Thyroid gland (tissue), 4 donors: ENCODE measurements around the gene PKNOX1. TPM values are rescaled to one million over a fixed set of nuclear protein-coding genes. Genes with fewer than 3 reads are reported as not detected.
A peak's percentile ranks its signal among the peaks of the same experiment; 100 is the strongest.
"Not testable (repeated sequence)": the region's sequence is repeated elsewhere in the genome, so short reads cannot be mapped to it uniquely, and the experiment has no call there.

Source experiments
- DNase-seq, 2 donors: peaks; one replicate each; pipeline ENCODE4 v3.0.0-alpha.2; 2019
- H3K27ac ChIP-seq, 3 donors: fragments of 200-600 bp; sonication (generic); 1 replicate in 2 of 3; 2 replicates in 1 of 3; pipeline ENCODE4 v1.5.1; 2016 to 2019; ENCODE audit warnings: mild to moderate bottlenecking in 1 of 3, moderate library complexity in 1 of 3
- H3K27me3 ChIP-seq: fragments of 200-600 bp; sonication (generic); one replicate; pipeline ENCODE4 v1.5.1; 2019
- H3K36me3 ChIP-seq, 2 donors: fragments of 200-600 bp; sonication (generic); one replicate each; pipeline ENCODE4 v1.5.1; 2016 to 2019
- H3K4me1 ChIP-seq, 2 donors: fragments of 200-600 bp; sonication (generic); one replicate each; pipeline ENCODE4 v1.5.1; 2017 to 2019
- H3K4me3 ChIP-seq, 3 donors: fragments of 200-600 bp; sonication (generic); replicated peaks in 1 of 3; 1 replicate in 2 of 3; 2 replicates in 1 of 3; pipeline ENCODE4 v1.5.1; 2016; ENCODE audit warnings: mild to moderate bottlenecking in 1 of 3
- H3K9me3 ChIP-seq: fragments of 200-600 bp; sonication (generic); one replicate; pipeline ENCODE4 v1.5.1; 2017
- POLR2A ChIP-seq, 2 donors: fragments of 450-650 bp; IDR thresholded peaks; one replicate each; pipeline ENCODE4 v1.6.1; 2017; ENCODE audit warnings: antibody characterized with exemption in 2 of 2, mild to moderate bottlenecking in 2 of 2, moderate library complexity in 1 of 2
- WGBS, 2 donors: methylation state at CpG; one replicate each; pipeline ENCODE4 v1.1.5; 2017; 5-methylcytosine and 5-hydroxymethylcytosine counted together
- intact Hi-C: fragments of 100-400 bp; cut with DNase I; formaldehyde crosslinking; loops from one replicate; pipeline ENCODE4 v1.15.1; 2023
- total RNA-seq, 4 donors: library from RNA; depleted of rRNA; stranded (reverse); fragments of >200 nt; gene quantifications; one replicate each; pipeline ENCODE4 v1.2.3, GENCODE V29; 2016
- TF ChIP-seq, protein P1 (sequence below), 6 experiments: fragments of 200-600 bp in 3 of 6; fragments of 450-650 bp in 3 of 6; sonication (generic) in 3 of 6; IDR thresholded peaks; one replicate each; pipeline ENCODE4 v1.5.1; 2016 to 2019; ENCODE audit warnings: antibody characterized with exemption in 6 of 6, mild to moderate bottlenecking in 2 of 6, inconsistent platforms in 1 of 6, moderate library complexity in 1 of 6

PKNOX1 gene
- total RNA-seq, 4 donors from 2014 or later, result 21.3 to 36.2 (median 24.0) TPM

DNA sequence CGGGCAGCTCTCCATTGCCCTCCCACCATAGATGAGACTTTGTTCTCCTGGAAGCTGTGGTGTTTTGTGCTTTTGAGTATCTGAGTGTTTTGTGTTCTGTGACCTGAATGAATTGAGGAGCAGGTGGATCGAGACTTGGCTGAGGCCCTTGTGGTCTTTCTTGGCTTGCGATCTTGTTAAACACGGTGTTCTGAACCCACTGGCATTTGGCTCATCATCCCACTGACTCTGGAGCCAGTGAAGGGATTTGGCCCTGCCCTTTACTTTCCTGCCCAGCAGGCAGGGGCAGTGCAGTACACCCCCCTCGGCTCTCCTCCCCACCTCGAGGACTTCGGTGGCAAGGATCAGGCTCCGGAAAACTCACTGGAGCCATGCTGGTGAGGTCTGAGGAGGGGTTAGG lies 30.6 kb downstream of the PKNOX1 start:
- Histone ChIP-seq H3K9me3 (no peaks in the 10 kb centered on the region), H3K27ac (no peak overlapping the region), H3K27me3 (no peaks in the 10 kb centered on the region), H3K4me1 (peaks cover 0 to 10% of the 10 kb centered on the region in 2 donors), H3K4me3 (no peak overlapping the region), H3K36me3 (peaks cover 0 to 3% of the 10 kb centered on the region in 2 donors)
- TF ChIP-seq, protein P1, sequence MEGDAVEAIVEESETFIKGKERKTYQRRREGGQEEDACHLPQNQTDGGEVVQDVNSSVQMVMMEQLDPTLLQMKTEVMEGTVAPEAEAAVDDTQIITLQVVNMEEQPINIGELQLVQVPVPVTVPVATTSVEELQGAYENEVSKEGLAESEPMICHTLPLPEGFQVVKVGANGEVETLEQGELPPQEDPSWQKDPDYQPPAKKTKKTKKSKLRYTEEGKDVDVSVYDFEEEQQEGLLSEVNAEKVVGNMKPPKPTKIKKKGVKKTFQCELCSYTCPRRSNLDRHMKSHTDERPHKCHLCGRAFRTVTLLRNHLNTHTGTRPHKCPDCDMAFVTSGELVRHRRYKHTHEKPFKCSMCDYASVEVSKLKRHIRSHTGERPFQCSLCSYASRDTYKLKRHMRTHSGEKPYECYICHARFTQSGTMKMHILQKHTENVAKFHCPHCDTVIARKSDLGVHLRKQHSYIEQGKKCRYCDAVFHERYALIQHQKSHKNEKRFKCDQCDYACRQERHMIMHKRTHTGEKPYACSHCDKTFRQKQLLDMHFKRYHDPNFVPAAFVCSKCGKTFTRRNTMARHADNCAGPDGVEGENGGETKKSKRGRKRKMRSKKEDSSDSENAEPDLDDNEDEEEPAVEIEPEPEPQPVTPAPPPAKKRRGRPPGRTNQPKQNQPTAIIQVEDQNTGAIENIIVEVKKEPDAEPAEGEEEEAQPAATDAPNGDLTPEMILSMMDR (IDR thresholded peaks at IDR 0.05), result no peak
- TF ChIP-seq POLR2A (IDR thresholded peaks at IDR 0.05), result no peak
- DNase-seq, result no peak
- intact Hi-C loops, result no loop called here
- 69 to 80% methylated on average over 8 of the region's 8 CpGs for WGBS, 2 donors

DNA sequence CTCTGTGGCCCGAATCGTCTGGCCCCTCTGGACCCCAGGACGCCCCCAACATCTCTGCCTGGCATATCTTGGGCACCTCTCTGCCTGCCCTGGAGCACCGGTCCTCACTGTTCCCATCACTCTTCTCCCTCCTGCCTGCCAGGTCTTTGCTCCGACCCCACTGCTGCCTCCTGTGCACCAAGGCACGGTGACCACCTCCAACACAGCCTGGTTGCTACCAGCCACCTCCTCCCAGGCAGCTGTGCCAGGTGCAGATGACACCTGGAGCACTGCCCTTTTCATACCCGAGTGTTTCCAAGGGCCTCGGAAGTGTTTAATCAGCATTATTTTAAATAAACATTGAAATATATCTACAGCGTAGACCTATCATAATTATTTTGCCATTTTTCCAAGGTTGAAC lies 31.3 kb downstream of the PKNOX1 start:
- Histone ChIP-seq H3K27ac (no peak overlapping the region), H3K36me3 (peaks cover 0 to 6% of the 10 kb centered on the region in 2 donors)

DNA sequence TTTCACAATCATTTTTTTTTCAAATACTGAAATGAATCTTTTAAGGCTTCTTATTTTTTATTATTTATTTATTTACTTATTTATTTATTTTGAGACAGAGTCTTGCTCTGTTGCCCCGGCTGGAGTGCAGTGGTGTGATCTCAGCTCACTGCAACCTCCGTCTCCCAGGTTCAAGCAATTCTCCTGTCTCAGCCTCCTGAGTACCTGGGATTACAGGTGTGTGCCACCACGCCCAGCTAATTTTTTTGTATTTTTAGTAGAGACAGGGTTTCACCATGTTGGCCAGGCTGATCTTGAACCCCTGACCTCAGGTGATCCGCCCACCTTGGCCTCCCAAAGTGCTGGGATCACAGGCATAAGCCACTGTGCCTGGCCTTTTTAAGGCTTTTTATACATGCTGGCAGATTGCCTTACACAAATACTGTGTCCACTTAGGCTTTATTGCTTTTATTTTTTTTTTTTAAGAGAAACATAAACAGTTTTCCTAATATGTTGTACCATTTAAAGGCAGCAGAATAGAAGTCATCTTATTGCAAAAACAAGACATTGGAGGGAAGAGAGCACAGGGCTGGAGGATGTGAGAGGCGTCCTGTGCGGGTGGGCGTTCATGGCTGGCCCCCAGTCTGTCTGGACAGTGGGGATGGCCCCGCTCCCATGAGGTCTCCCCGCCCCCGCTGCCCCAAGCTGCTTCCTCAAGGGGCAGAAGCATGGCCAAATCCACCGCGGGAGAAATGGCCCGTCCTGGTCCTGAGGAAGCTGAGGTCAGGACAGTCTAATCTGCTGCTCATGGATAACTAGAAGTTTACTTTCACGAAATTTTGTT lies 31.9 kb downstream of the PKNOX1 start:
- H3K4me1 ChIP-seq, DNase-seq, H3K9me3 ChIP-seq, H3K4me3 ChIP-seq, H3K27ac ChIP-seq, H3K36me3 ChIP-seq, intact Hi-C loops, H3K27me3 ChIP-seq: not testable (repeated sequence)
- 72 to 80% methylated on average over 14 of the region's 14 CpGs for WGBS, 2 donors

More for the DNA sequence above, 31.3 kb downstream of the PKNOX1 start:
- Histone ChIP-seq H3K9me3 (no peaks in the 10 kb centered on the region), H3K27me3 (no peaks in the 10 kb centered on the region), H3K4me1 (peaks cover 0 to 10% of the 10 kb centered on the region in 2 donors), H3K4me3 (no peak overlapping the region)
- TF ChIP-seq POLR2A (IDR thresholded peaks at IDR 0.05), result no peak
- TF ChIP-seq, protein P1 (IDR thresholded peaks at IDR 0.05), result no peak
- WGBS, 2 donors, result 82 to 87% methylated on average over 9 of the region's 9 CpGs
- intact Hi-C loops, result no loop called here
- no peak for DNase-seq

DNA sequence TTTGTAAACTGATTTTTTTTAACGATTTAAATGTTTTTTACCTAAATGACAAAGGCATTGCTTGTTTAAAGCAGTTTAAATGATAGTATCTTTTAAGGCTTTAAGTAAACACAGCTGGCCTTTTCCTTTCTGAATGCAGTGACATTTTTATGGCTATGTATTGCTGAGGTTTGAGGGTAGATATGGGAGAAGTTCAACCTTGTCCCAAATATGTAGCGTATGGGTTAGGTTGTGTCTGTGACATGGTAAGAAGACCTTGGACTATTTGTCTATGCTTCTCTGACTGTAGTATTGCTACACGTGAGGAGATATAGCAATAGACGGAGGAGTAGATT lies 32.5 kb downstream of the PKNOX1 start:
- no peak for TF ChIP-seq POLR2A (IDR thresholded peaks at IDR 0.05)
- TF ChIP-seq, protein P1 (IDR thresholded peaks at IDR 0.05), result no peak
- intact Hi-C loops, result no loop called here
- H3K4me1 ChIP-seq, result no peaks in the 10 kb centered on the region
- H3K36me3 ChIP-seq, result peaks cover 0 to 6% of the 10 kb centered on the region in 2 donors
- no peaks in the 10 kb centered on the region for H3K9me3 ChIP-seq
- no peak overlapping the region for H3K4me3 ChIP-seq
- H3K27me3 ChIP-seq, result no peaks in the 10 kb centered on the region
- no peak for DNase-seq
- WGBS, 2 donors, result 82% methylated on average over 4 of the region's 4 CpGs
- no peak overlapping the region for H3K27ac ChIP-seq

DNA sequence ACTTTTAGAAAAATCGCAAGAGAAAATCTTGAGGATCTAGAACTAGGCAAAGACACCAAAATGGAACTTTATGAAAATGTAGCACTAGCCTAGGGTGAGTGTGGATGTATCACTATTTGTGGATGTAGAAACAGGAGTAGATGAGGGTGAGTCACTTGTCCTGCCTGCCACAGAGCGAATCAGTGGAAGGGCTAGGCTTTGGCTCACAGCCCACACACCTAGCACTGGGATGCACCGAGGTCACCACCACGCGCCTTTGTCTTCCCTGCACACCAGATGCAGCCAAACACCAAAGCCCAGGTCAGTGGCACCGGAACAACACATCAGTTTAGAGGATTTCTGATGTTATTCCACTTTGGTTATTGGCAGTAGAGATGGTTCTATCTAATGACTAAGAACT lies 38.2 kb downstream of the PKNOX1 start:
- TF ChIP-seq POLR2A (IDR thresholded peaks at IDR 0.05), result no peak
- H3K36me3 ChIP-seq, result peaks cover 0 to 6% of the 10 kb centered on the region in 2 donors
- no peak overlapping the region for H3K4me3 ChIP-seq
- no peak for DNase-seq
- H3K27me3 ChIP-seq, result no peaks in the 10 kb centered on the region
- intact Hi-C loops, result loop anchor here (10.0 kb wide), 1 partner anchor 88 kb away; the partner anchor contains the start of gene ERVH48-1
- no peaks in the 10 kb centered on the region for H3K9me3 ChIP-seq
- peaks cover 18 to 19% of the 10 kb centered on the region in 2 donors for H3K4me1 ChIP-seq
- no peak overlapping the region for H3K27ac ChIP-seq
- 92 to 94% methylated on average over 6 of the region's 6 CpGs for WGBS, 2 donors

DNA sequence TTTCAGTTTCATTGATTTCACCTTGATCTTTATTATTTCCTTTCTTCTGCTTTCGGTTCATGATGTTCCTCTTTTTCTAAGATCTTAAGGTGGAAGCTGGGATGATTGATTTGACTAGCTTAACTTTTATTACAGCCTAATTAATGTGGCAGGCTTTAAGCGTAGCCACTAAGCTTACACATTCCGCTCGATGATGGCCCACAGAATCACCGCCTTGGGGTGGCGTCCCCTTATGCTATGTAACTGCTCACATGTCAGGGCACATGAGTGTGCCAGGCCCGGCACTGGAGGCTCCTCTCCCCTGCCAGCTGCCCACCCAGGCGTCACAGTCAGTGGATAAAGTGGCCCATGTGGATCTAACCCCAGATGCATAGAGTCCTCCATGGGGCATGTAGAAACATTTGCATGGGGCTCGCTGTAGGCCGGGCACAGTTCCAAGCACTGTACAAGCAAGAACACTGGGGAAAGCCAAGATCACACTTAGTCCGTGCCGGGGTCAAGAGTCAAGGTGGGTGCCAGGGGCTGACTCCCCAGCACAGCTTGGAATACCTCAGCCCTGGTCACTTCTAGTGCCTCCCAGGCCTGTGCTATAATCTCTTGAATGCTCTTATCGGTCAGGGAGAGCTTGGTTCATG lies 41.7 kb downstream of the PKNOX1 start:
- Histone ChIP-seq H3K27ac (peak overlapping the region; percentile 25 to 76 (median 72)), H3K4me1 (peaks cover 33 to 51% of the 10 kb centered on the region in 2 donors), H3K4me3 (no peak overlapping the region), H3K36me3 (no peaks in the 10 kb centered on the region), H3K27me3 (no peaks in the 10 kb centered on the region), H3K9me3 (no peaks in the 10 kb centered on the region)
- 47 to 53% methylated on average over 13 of the region's 13 CpGs for WGBS, 2 donors
- TF ChIP-seq POLR2A (IDR thresholded peaks at IDR 0.05), result no peak
- TF ChIP-seq, protein P1 (IDR thresholded peaks at IDR 0.05), result no peak
- intact Hi-C loops, result loop anchor here (10.0 kb wide), 1 partner anchor 91 kb away; the partner anchor contains the start of gene ERVH48-1
- DNase-seq, result peak; percentile 84 to 91
